Measurements from ENCODE around the gene CECR2. TPM values are rescaled to one million over a fixed set of nuclear protein-coding genes. Genes with fewer than 3 reads are reported as not detected.

The CECR2 gene
- total RNA-seq, 4 donors from 2014 or later: 1.8 to 2.7 (median 2.2) TPM

- 77 to 78% methylated on average over 6 of the region's 6 CpGs for WGBS, 2 donors
- no peak for DNase-seq (ENCODE audit: low spot score in 2 of 2)
- no peak overlapping the region for H3K4me3 ChIP-seq (ENCODE audit: low read depth, poor library complexity, severe bottlenecking)
- TF ChIP-seq POLR2A (IDR thresholded peaks at IDR 0.05) (no peak), CTCF (IDR thresholded peaks at IDR 0.05) (no peak)
- intact Hi-C loops (cut with DNase I; ENCODE audit: low total_unique reads): no loop called here
Measured at GRCh38 chr22:17334059-17334458, 35.2 kb upstream of the CECR2 start.

GRCh38 chr22:17334983-17335382, 34.3 kb upstream of the CECR2 start:
- 54 to 77% methylated on average over 6 of the region's 6 CpGs for WGBS, 2 donors
- intact Hi-C loops (cut with DNase I; ENCODE audit: low total_unique reads): no loop called here
- TF ChIP-seq CTCF (IDR thresholded peaks at IDR 0.05): no peak
- no peak for TF ChIP-seq POLR2A (IDR thresholded peaks at IDR 0.05)

GRCh38 chr22:17336061-17336460, 33.2 kb upstream of the CECR2 start:
- no peak for DNase-seq (ENCODE audit: low spot score in 2 of 2)
- TF ChIP-seq POLR2A (IDR thresholded peaks at IDR 0.05) (no peak), CTCF (IDR thresholded peaks at IDR 0.05) (no peak)
- 66 to 67% methylated on average over 5 of the region's 5 CpGs for WGBS, 2 donors
- H3K4me3 ChIP-seq (ENCODE audit: low read depth, poor library complexity, severe bottlenecking): no peak overlapping the region
- intact Hi-C loops (cut with DNase I; ENCODE audit: low total_unique reads): no loop called here

More at GRCh38 chr22:17334983-17335382, 34.3 kb upstream of the CECR2 start:
- no peak for DNase-seq (ENCODE audit: low spot score in 2 of 2)
- H3K4me3 ChIP-seq (ENCODE audit: low read depth, poor library complexity, severe bottlenecking): no peak overlapping the region

GRCh38 chr22:17337639-17338038, 31.6 kb upstream of the CECR2 start:
- 76 to 87% methylated on average over 11 of the region's 11 CpGs for WGBS, 2 donors
- intact Hi-C loops (cut with DNase I; ENCODE audit: low total_unique reads): no loop called here
- no peak for DNase-seq (ENCODE audit: low spot score in 2 of 2)
- no peak for TF ChIP-seq CTCF (IDR thresholded peaks at IDR 0.05)
- TF ChIP-seq POLR2A (IDR thresholded peaks at IDR 0.05): no peak
- no peak overlapping the region for H3K4me3 ChIP-seq (ENCODE audit: low read depth, poor library complexity, severe bottlenecking)

GRCh38 chr22:17339095-17339693, 30.1 kb upstream of the CECR2 start:
- H3K4me3 ChIP-seq (ENCODE audit: low read depth, poor library complexity, severe bottlenecking): no peak overlapping the region
- no peak for DNase-seq (ENCODE audit: low spot score in 2 of 2)
- intact Hi-C loops (cut with DNase I; ENCODE audit: low total_unique reads): no loop called here
- WGBS, 2 donors: 43 to 53% methylated on average over 8 of the region's 8 CpGs
- TF ChIP-seq POLR2A (IDR thresholded peaks at IDR 0.05): no peak
- no peak for TF ChIP-seq CTCF (IDR thresholded peaks at IDR 0.05)

- intact Hi-C loops (cut with DNase I; ENCODE audit: low total_unique reads): no loop called here
- no peak for DNase-seq (ENCODE audit: low spot score in 2 of 2)
- TF ChIP-seq CTCF (IDR thresholded peaks at IDR 0.05): no peak
- WGBS, 2 donors: 60 to 61% methylated on average over 5 of the region's 5 CpGs
- H3K4me3 ChIP-seq (ENCODE audit: low read depth, poor library complexity, severe bottlenecking): no peak overlapping the region
Measured at GRCh38 chr22:17342361-17342760, 26.9 kb upstream of the CECR2 start.
